Right ventricle myocardium superior (tissue), 1 donor: ENCODE data around the gene KITLG. TPM values are rescaled to one million over a fixed set of nuclear protein-coding genes. Genes with fewer than 3 reads are reported as not detected.
"Not testable (repeated sequence)": the region's sequence is repeated elsewhere in the genome, so short reads cannot be mapped to it uniquely, and the experiment has no call there.

ENCODE experiments used
- ATAC-seq: fragments of 200-7000 bp; cut with Tn5 transposase; one replicate; pipeline ENCODE4 v1.9.1; 2020; ENCODE audit warnings: mild to moderate bottlenecking; ENCODE audit not compliant: poor library complexity
- DNase-seq: peaks from one replicate; pipeline ENCODE4 v3.0.0-alpha.2; 2020
- intact Hi-C: fragments of 100-400 bp; cut with DNase I; formaldehyde crosslinking; loops from one replicate; pipeline ENCODE4 v1.11.2; 2022
- total RNA-seq: library from RNA; stranded (reverse); fragmentation: NEBNext Ultra II Directional; extraction: Animal tissue kit (Norgen Biotek cat#: 25700); gene quantifications from one replicate; pipeline ENCODE4 v1.2.1, GENCODE V29; 2021
- donor health status: DM: no; HTN: yes; CAD: no; lungs with severe emphysema.

KITLG gene
- total RNA-seq, 1 donor from 2014 or later: 10.1 TPM

GRCh38 chr12:88507851-88508250 lies 72.4 kb downstream of the KITLG start:
- ATAC-seq, DNase-seq, intact Hi-C loops: not testable (repeated sequence)

GRCh38 chr12:88507270-88507669 lies 73.0 kb downstream of the KITLG start:
- ATAC-seq (no peak), DNase-seq (no peak)
- intact Hi-C loops: no loop called here

GRCh38 chr12:88505696-88506095 lies 74.6 kb downstream of the KITLG start:
- DNase-seq: no peak
- no peak for ATAC-seq
- intact Hi-C loops: no loop called here

GRCh38 chr12:88503281-88503703 lies 77.0 kb downstream of the KITLG start:
- intact Hi-C loops: no loop called here
- DNase-seq (no peak), ATAC-seq (no peak)

GRCh38 chr12:88501972-88502938 lies 78.0 kb downstream of the KITLG start:
- no peak for DNase-seq
- ATAC-seq: peak; percentile 53
- intact Hi-C loops: no loop called here

GRCh38 chr12:88496891-88497371 lies 83.3 kb downstream of the KITLG start:
- intact Hi-C loops: no loop called here
- ATAC-seq: no peak
- no peak for DNase-seq

GRCh38 chr12:88496429-88496828 lies 83.8 kb downstream of the KITLG start:
- DNase-seq: no peak
- ATAC-seq: no peak
- intact Hi-C loops: no loop called here

- ATAC-seq (no peak), DNase-seq (no peak)
- intact Hi-C loops: no loop called here
Observed at GRCh38 chr12:88495031-88495430, 85.2 kb downstream of the KITLG start.

- DNase-seq (no peak), ATAC-seq (no peak)
- intact Hi-C loops: no loop called here
Observed at GRCh38 chr12:88494520-88494919, 85.8 kb downstream of the KITLG start.

- intact Hi-C loops: no loop called here
- no peak for ATAC-seq
- no peak for DNase-seq
Observed at GRCh38 chr12:88493636-88494035, 86.6 kb downstream of the KITLG start.

GRCh38 chr12:88490425-88490824 lies 89.8 kb downstream of the KITLG start:
- intact Hi-C loops: no loop called here
- ATAC-seq: no peak
- DNase-seq: no peak

GRCh38 chr12:88472775-88473174 lies 107.5 kb downstream of the KITLG start:
- DNase-seq (no peak), ATAC-seq (no peak)
- intact Hi-C loops: no loop called here

GRCh38 chr12:88472248-88472647 lies 108.0 kb downstream of the KITLG start:
- no peak for DNase-seq
- intact Hi-C loops: no loop called here
- no peak for ATAC-seq

- peak; percentile 31 for ATAC-seq
- peak; percentile 24 for DNase-seq
- intact Hi-C loops: no loop called here
Observed at GRCh38 chr12:88471331-88472045, 108.8 kb downstream of the KITLG start.

- ATAC-seq (peak; percentile 43), DNase-seq (no peak)
- intact Hi-C loops: no loop called here
Observed at GRCh38 chr12:88469154-88469553, 111.1 kb downstream of the KITLG start.

GRCh38 chr12:88468581-88468980 lies 111.7 kb downstream of the KITLG start:
- intact Hi-C loops: no loop called here
- DNase-seq: no peak
- no peak for ATAC-seq

GRCh38 chr12:88466708-88467107 lies 113.6 kb downstream of the KITLG start:
- ATAC-seq, DNase-seq, intact Hi-C loops: not testable (repeated sequence)

GRCh38 chr12:88458327-88458726 lies 121.9 kb downstream of the KITLG start:
- ATAC-seq: no peak
- intact Hi-C loops: no loop called here
- no peak for DNase-seq

- intact Hi-C loops: no loop called here
- no peak for DNase-seq
- ATAC-seq: no peak
Observed at GRCh38 chr12:88453323-88453722, 126.9 kb downstream of the KITLG start.

GRCh38 chr12:88451205-88451604 lies 129.1 kb downstream of the KITLG start:
- ATAC-seq (no peak), DNase-seq (no peak)
- intact Hi-C loops: no loop called here
